Aorta (tissue), 5 donors: ENCODE measurements around the gene CYP2D6. TPM values are rescaled to one million over a fixed set of nuclear protein-coding genes. Genes with fewer than 3 reads are reported as not detected.

Experiments
- ATAC-seq: fragments of 200-7000 bp; cut with Tn5 transposase; one replicate; pipeline ENCODE4 v1.9.1; 2022; ENCODE audit warnings: moderate library complexity; ENCODE audit not compliant: low FRiP score
- DNase-seq, 2 donors: peaks; one replicate each; pipeline ENCODE4 v3.0.0-alpha.2; 2020
- H3K27ac ChIP-seq, 2 donors: one replicate each; pipeline ENCODE4 v1.5.1; 2013; ENCODE audit warnings: low read length in 2 of 2, mild to moderate bottlenecking in 2 of 2, moderate library complexity in 2 of 2, control low read depth in 1 of 2, inconsistent platforms in 1 of 2, low read depth in 1 of 2
- H3K27me3 ChIP-seq, 2 donors: one replicate each; pipeline ENCODE4 v1.6.1; 2013; ENCODE audit warnings: control low read depth in 1 of 2, low read length in 1 of 2, mild to moderate bottlenecking in 1 of 2, moderate library complexity in 1 of 2; ENCODE audit not compliant: insufficient read depth in 2 of 2, control insufficient read depth in 1 of 2
- H3K36me3 ChIP-seq, 2 donors: one replicate each; pipeline ENCODE4 v1.6.1; 2013; ENCODE audit warnings: control low read depth in 1 of 2, low read length in 1 of 2, mild to moderate bottlenecking in 1 of 2; ENCODE audit not compliant: insufficient read depth in 2 of 2, control insufficient read depth in 1 of 2
- H3K4me1 ChIP-seq, 2 donors: one replicate each; pipeline ENCODE4 v1.6.1; 2013; ENCODE audit warnings: low read length in 2 of 2, control low read depth in 1 of 2, mild to moderate bottlenecking in 1 of 2, moderate library complexity in 1 of 2; ENCODE audit not compliant: insufficient read depth in 2 of 2, control insufficient read depth in 1 of 2
- H3K4me3 ChIP-seq, 2 donors: one replicate each; pipeline ENCODE4 v1.5.1; 2013; ENCODE audit warnings: low read length in 2 of 2, control low read depth in 1 of 2, mild to moderate bottlenecking in 1 of 2
- H3K9me3 ChIP-seq: one replicate; pipeline ENCODE4 v1.6.1; 2013; ENCODE audit warnings: mild to moderate bottlenecking, low read length; ENCODE audit not compliant: control insufficient read depth
- WGBS, 2 donors: extraction: QIAGEN DNeasy Blood & Tissue Kit; methylation state at CpG; one replicate each; pipeline ENCODE4 v1.1.7; 2013; 5-methylcytosine and 5-hydroxymethylcytosine counted together
- intact Hi-C, 2 donors: fragments of 100-400 bp; cut with DNase I; formaldehyde crosslinking; loops; one replicate each; pipeline versions ENCODE4 v1.14.2 to v1.15.0; 2022
- polyA plus RNA-seq, 2 donors: library from polyadenylated mRNA; stranded (reverse); fragments of 200-250 nt; gene quantifications; one replicate each; pipeline ENCODE4 v1.2.3, GENCODE V29; 2013
- total RNA-seq, 2 donors: library from RNA; stranded (reverse); fragmentation: NEBNext Ultra II Directional; extraction: Animal tissue kit (Norgen Biotek cat#: 25700); gene quantifications; one replicate each; pipeline ENCODE4 v1.2.1, GENCODE V29; 2021
- donor health status: healthy with polysubstance abuse.
- donor health status: Bipolar disorder and iron deficiency.
- donor health status: DM: no; HTN: no; CAD: no.
- donor health status: DM: no; HTN: no; CAD: no.
- donor health status: DM: yes; HTN: yes; CAD: no.

CYP2D6 gene
- total and polyA plus RNA-seq, 4 donors, result 1.0 to 3.8 (median 1.5) TPM

GRCh38 chr22:42162728-42163489, 32.3 kb upstream of the CYP2D6 start:
- Histone ChIP-seq H3K27ac (no peak overlapping the region), H3K36me3 (no peaks in the 10 kb centered on the region), H3K27me3 (no peaks in the 10 kb centered on the region), H3K4me3 (no peak overlapping the region), H3K9me3 (no peaks in the 10 kb centered on the region), H3K4me1 (no peaks in the 10 kb centered on the region)
- ATAC-seq (no peak), DNase-seq (peak in 1 of 2 donors; percentile 32)
- intact Hi-C loops, result no loop called here
- WGBS, 2 donors, result 91 to 97% methylated on average over 12 of the region's 12 CpGs

- Histone ChIP-seq H3K27me3 (no peaks in the 10 kb centered on the region), H3K4me1 (no peaks in the 10 kb centered on the region), H3K36me3 (no peaks in the 10 kb centered on the region), H3K27ac (no peak overlapping the region), H3K4me3 (no peak overlapping the region), H3K9me3 (no peaks in the 10 kb centered on the region)
- 82 to 85% methylated on average over 18 of the region's 18 CpGs for WGBS, 2 donors
- no peak for ATAC-seq
- intact Hi-C loops, result no loop called here
- peak in 1 of 2 donors; percentile 44 for DNase-seq
These were observed 30.5 kb upstream of the CYP2D6 start for GRCh38 chr22:42160830-42161696.

- intact Hi-C loops, result no loop called here
- Histone ChIP-seq H3K27ac (no peak overlapping the region), H3K36me3 (no peaks in the 10 kb centered on the region), H3K27me3 (no peaks in the 10 kb centered on the region), H3K9me3 (no peaks in the 10 kb centered on the region), H3K4me3 (no peak overlapping the region), H3K4me1 (no peaks in the 10 kb centered on the region)
- 60 to 67% methylated on average over 4 of the region's 4 CpGs for WGBS, 2 donors
- DNase-seq, result peak in 1 of 2 donors; percentile 69
- no peak for ATAC-seq
These were observed 29.6 kb upstream of the CYP2D6 start for GRCh38 chr22:42160251-42160650.

GRCh38 chr22:42158456-42159132, 28.0 kb upstream of the CYP2D6 start:
- Histone ChIP-seq H3K9me3 (no peaks in the 10 kb centered on the region), H3K27me3 (no peaks in the 10 kb centered on the region), H3K36me3 (no peaks in the 10 kb centered on the region), H3K4me3 (no peak overlapping the region), H3K4me1 (no peaks in the 10 kb centered on the region), H3K27ac (no peak overlapping the region)
- intact Hi-C loops, result no loop called here
- WGBS, 2 donors, result 94 to 96% methylated on average over 16 of the region's 16 CpGs
- no peak for ATAC-seq
- peak in 1 of 2 donors; percentile 55 for DNase-seq

- H3K4me3 ChIP-seq, result no peak overlapping the region
- H3K27me3 ChIP-seq, result no peaks in the 10 kb centered on the region
- ATAC-seq (no peak), DNase-seq (no peak)
- no peaks in the 10 kb centered on the region for H3K36me3 ChIP-seq
- H3K4me1 ChIP-seq, result no peaks in the 10 kb centered on the region
- 49 to 55% methylated on average over 5 of the region's 5 CpGs for WGBS, 2 donors
- H3K9me3 ChIP-seq, result no peaks in the 10 kb centered on the region
- intact Hi-C loops, result no loop called here
- no peak overlapping the region for H3K27ac ChIP-seq
These were observed 26.0 kb upstream of the CYP2D6 start for GRCh38 chr22:42156598-42156997.

GRCh38 chr22:42156121-42156520, 25.5 kb upstream of the CYP2D6 start:
- DNase-seq (peak in 1 of 2 donors; percentile 15), ATAC-seq (no peak)
- H3K9me3 ChIP-seq, result no peaks in the 10 kb centered on the region
- H3K4me1 ChIP-seq, result no peaks in the 10 kb centered on the region
- intact Hi-C loops, result no loop called here
- whole genome bisulfite sequencing, 2 donors, result 89 to 94% methylated on average over 2 of the region's 2 CpGs
- H3K27ac ChIP-seq, result no peak overlapping the region
- no peak overlapping the region for H3K4me3 ChIP-seq
- no peaks in the 10 kb centered on the region for H3K36me3 ChIP-seq
- H3K27me3 ChIP-seq, result no peaks in the 10 kb centered on the region

GRCh38 chr22:42155053-42155543, 24.5 kb upstream of the CYP2D6 start:
- no peaks in the 10 kb centered on the region for H3K9me3 ChIP-seq
- DNase-seq (peak in 1 of 2 donors; percentile 51), ATAC-seq (no peak)
- H3K4me3 ChIP-seq, result no peak overlapping the region
- H3K27me3 ChIP-seq, result no peaks in the 10 kb centered on the region
- H3K36me3 ChIP-seq, result no peaks in the 10 kb centered on the region
- H3K4me1 ChIP-seq, result no peaks in the 10 kb centered on the region
- intact Hi-C loops, result no loop called here
- no peak overlapping the region for H3K27ac ChIP-seq
- WGBS, 2 donors, result 92 to 94% methylated on average over 7 of the region's 7 CpGs

GRCh38 chr22:42154293-42155052, 23.9 kb upstream of the CYP2D6 start:
- no peak for ATAC-seq
- peak in 1 of 2 donors; percentile 69 for DNase-seq
- H3K27ac ChIP-seq, result no peak overlapping the region
- no peaks in the 10 kb centered on the region for H3K9me3 ChIP-seq
- no peaks in the 10 kb centered on the region for H3K27me3 ChIP-seq
- H3K4me3 ChIP-seq, result no peak overlapping the region
- H3K4me1 ChIP-seq, result no peaks in the 10 kb centered on the region
- H3K36me3 ChIP-seq, result no peaks in the 10 kb centered on the region
- WGBS, 2 donors, result 96% methylated on average over 12 of the region's 12 CpGs
- intact Hi-C loops, result no loop called here
